IMR-90 (cell line): Measurements from ENCODE around the gene CTNNBIP1. TPM values are rescaled to one million over a fixed set of nuclear protein-coding genes. Genes with fewer than 3 reads are reported as not detected.

Source experiments
- ATAC-seq: fragments of 200-7000 bp; cut with Tn5 transposase; 2 replicates; pipeline ENCODE4 v1.9.1; 2020; ENCODE audit warnings: low read depth, mild to moderate bottlenecking, moderate library complexity
- BruUV-seq: library from RNA; stranded (reverse); fragments of 400-500 nt; replicated peaks from 2 replicates; lab custom pipeline; 2021; lab: Mats Ljungman, UMichigan
- CTCF ChIA-PET: fragments of 300-600 bp; formaldehyde crosslinking; extraction: SDS; loops from one replicate; lab custom pipeline; 2021; ENCODE audit warnings: antibody characterized with exemption; lab: Yijun Ruan, JAX
- POLR2A ChIA-PET: fragments of 300-600 bp; sonication (Branson Sonifier 250); formaldehyde crosslinking; loops from one replicate; lab custom pipeline; 2022; ENCODE audit warnings: antibody characterized with exemption; ENCODE audit not compliant: unreplicated experiment; lab: Charles Lee
- DNase-seq: peaks from one replicate; pipeline ENCODE4 v3.0.0; 2013
- H2AFZ ChIP-seq: replicated peaks from 2 replicates; pipeline ENCODE3; 2013; ENCODE audit warnings: low read length, mild to moderate bottlenecking; ENCODE audit not compliant: poor library complexity
- H2AK5ac ChIP-seq: 2 replicates; pipeline ENCODE4 v1.6.1; 2013; ENCODE audit warnings: low read depth, low read length, inconsistent platforms
- H2AK9ac ChIP-seq: replicated peaks from 2 replicates; pipeline ENCODE3; 2013; ENCODE audit warnings: mild to moderate bottlenecking, low read depth, low read length, moderate library complexity; ENCODE audit not compliant: poor library complexity
- H2BK120ac ChIP-seq: 2 replicates; pipeline ENCODE4 v1.6.1; 2013; ENCODE audit warnings: low read depth, low read length, inconsistent platforms
- H2BK15ac ChIP-seq: 3 replicates; pipeline ENCODE4 v1.6.1; 2013; ENCODE audit warnings: low read depth, low read length, inconsistent platforms
- H2BK20ac ChIP-seq: 2 replicates; pipeline ENCODE4 v1.6.1; 2013; ENCODE audit warnings: low read depth, mild to moderate bottlenecking, inconsistent platforms, low read length, moderate library complexity
- H2BK5ac ChIP-seq: 2 replicates; pipeline ENCODE4 v1.6.1; 2013; ENCODE audit warnings: mild to moderate bottlenecking, low read depth, low read length, inconsistent platforms; ENCODE audit not compliant: poor library complexity, severe bottlenecking
- H3K14ac ChIP-seq: replicated peaks from 2 replicates; pipeline ENCODE4 v1.6.1; 2013; ENCODE audit warnings: low read depth, low read length, inconsistent platforms
- H3K18ac ChIP-seq: 2 replicates; pipeline ENCODE4 v1.6.1; 2013; ENCODE audit warnings: low read depth, low read length, control low read depth
- H3K23ac ChIP-seq: 2 replicates; pipeline ENCODE4 v1.6.1; 2013; ENCODE audit warnings: low read depth, low read length, inconsistent platforms
- H3K27ac ChIP-seq: 2 replicates; pipeline ENCODE4 v1.5.1; 2013; ENCODE audit warnings: mild to moderate bottlenecking, control low read depth, low read length; ENCODE audit not compliant: insufficient read depth
- H3K27me3 ChIP-seq: 2 replicates; pipeline ENCODE4 v1.6.1; 2013; ENCODE audit warnings: low read length; ENCODE audit not compliant: control insufficient read depth, insufficient read depth
- H3K36me3 ChIP-seq: 2 replicates; pipeline ENCODE4 v1.6.1; 2013; ENCODE audit warnings: low read length, mixed read lengths; ENCODE audit not compliant: control insufficient read depth, insufficient read depth
- H3K4ac ChIP-seq: 2 replicates; pipeline ENCODE4 v1.6.1; 2013; ENCODE audit warnings: low read depth, low read length, inconsistent platforms
- H3K4me1 ChIP-seq: 2 replicates; pipeline ENCODE4 v1.6.1; 2013; ENCODE audit warnings: low read length, mixed read lengths; ENCODE audit not compliant: control insufficient read depth, insufficient read depth
- H3K4me2 ChIP-seq: 2 replicates; pipeline ENCODE4 v1.6.1; 2013; ENCODE audit warnings: low read depth, mild to moderate bottlenecking, control low read depth, low read length, moderate library complexity
- H3K4me3 ChIP-seq: 2 replicates; pipeline ENCODE4 v1.5.1; 2013; ENCODE audit warnings: low read depth, mild to moderate bottlenecking, control low read depth, low read length, moderate library complexity; ENCODE audit not compliant: insufficient read depth
- H3K56ac ChIP-seq: 2 replicates; pipeline ENCODE4 v1.6.1; 2013; ENCODE audit warnings: low read length, inconsistent platforms; ENCODE audit not compliant: insufficient read depth; ENCODE audit errors: extremely low read depth
- H3K79me1 ChIP-seq, 2 experiments: 2 replicates each; pipeline ENCODE4 v1.6.1; 2013; ENCODE audit warnings: low read length in 2 of 2, inconsistent platforms in 1 of 2, low read depth in 1 of 2
- H3K9ac ChIP-seq: 2 replicates; pipeline ENCODE4 v1.6.1; 2013; ENCODE audit warnings: low read depth, low read length, control low read depth
- H3K9me1 ChIP-seq: 2 replicates; pipeline ENCODE4 v1.6.1; 2013; ENCODE audit warnings: low read length, inconsistent platforms; ENCODE audit not compliant: insufficient read depth
- H3K9me3 ChIP-seq: 2 replicates; pipeline ENCODE4 v1.6.1; 2013; ENCODE audit warnings: low read length; ENCODE audit not compliant: control insufficient read depth, insufficient read depth
- H4K20me1 ChIP-seq: 2 replicates; pipeline ENCODE4 v1.6.1; 2013; ENCODE audit warnings: low read length, inconsistent platforms; ENCODE audit not compliant: insufficient read depth
- H4K5ac ChIP-seq: 2 replicates; pipeline ENCODE4 v1.6.1; 2013; ENCODE audit warnings: mild to moderate bottlenecking, low read depth, low read length, control low read depth
- H4K8ac ChIP-seq, 2 experiments: 2 replicates each; pipeline ENCODE4 v1.6.1; 2013; ENCODE audit warnings: low read depth in 2 of 2, low read length in 2 of 2, control low read depth in 1 of 2, inconsistent platforms in 1 of 2
- H4K91ac ChIP-seq: 2 replicates; pipeline ENCODE4 v1.6.1; 2013; ENCODE audit warnings: low read depth, low read length, inconsistent platforms; ENCODE audit not compliant: insufficient read depth
- CEBPB ChIP-seq: IDR thresholded peaks from 2 replicates; pipeline ENCODE4 v1.6.1; 2012; ENCODE audit warnings: low read depth, low read length, improper control_type of control experiment
- CHD1 ChIP-seq: IDR thresholded peaks from 2 replicates; pipeline ENCODE4 v1.6.1; 2012; ENCODE audit warnings: low read depth, low read length, improper control_type of control experiment
- FOS ChIP-seq: fragments of 150-350 bp; IDR thresholded peaks from 2 replicates; pipeline ENCODE4 v1.6.1; 2016; ENCODE audit warnings: low read depth, low read length
- MAFK ChIP-seq: IDR thresholded peaks from 2 replicates; pipeline ENCODE4 v1.6.1; 2012; ENCODE audit warnings: low read depth, low read length, improper control_type of control experiment
- RAD21 ChIP-seq: IDR thresholded peaks from 2 replicates; pipeline ENCODE4 v1.6.1; 2012; ENCODE audit warnings: low read length, improper control_type of control experiment
- RFX5 ChIP-seq: IDR thresholded peaks from 2 replicates; pipeline ENCODE4 v1.8.0; 2012; ENCODE audit warnings: low read depth, mild to moderate bottlenecking, low read length, moderate library complexity
- SMC3 ChIP-seq: fragments of 150-350 bp; IDR thresholded peaks from 2 replicates; pipeline ENCODE4 v1.6.1; 2016; ENCODE audit warnings: low read depth, mild to moderate bottlenecking, antibody characterized with exemption, low read length, moderate library complexity
- WGBS, 2 experiments: methylation state at CpG; one replicate each; pipeline versions ENCODE4 v1.1.5 to v1.1.7; 2013; ENCODE audit warnings: missing lambda C conversion rate in 2 of 2; ENCODE audit not compliant: insufficient read length in 1 of 2; ENCODE audit errors: extremely low coverage in 2 of 2; 5-methylcytosine and 5-hydroxymethylcytosine counted together
- dilution Hi-C: fragments of 300-500 bp; cut with HindIII; formaldehyde crosslinking; loops from one replicate; pipeline ENCODE4 v1.14.3; 2018; ENCODE audit warnings: low sequenced_read_pairs; ENCODE audit not compliant: unreplicated experiment
- in situ Hi-C: fragments of 300-500 bp; cut with MboI; formaldehyde crosslinking; loops from 3 replicates; pipeline ENCODE4 v1.14.3; 2019; ENCODE audit warnings: low sequenced_read_pairs, inconsistent platforms, mixed read lengths
- intact Hi-C: fragments of 100-400 bp; cut with micrococcal nuclease; formaldehyde crosslinking; loops from 2 replicates; pipeline ENCODE4 v1.10.0; 2022
- polyA plus RNA-seq, 3 experiments: library from polyadenylated mRNA; depleted of rRNA; stranded (reverse); fragments of >200 nt; gene quantifications; 2 replicates each; pipeline ENCODE4 v1.2.3, GENCODE V29; 2012; ENCODE audit warnings: low replicate concordance in 1 of 3
- total RNA-seq: library from RNA; depleted of rRNA; stranded (reverse); fragments of >200 nt; gene quantifications from 2 replicates; pipeline ENCODE4 v1.2.3, GENCODE V29; 2012
- TF ChIP-seq, protein P1 (sequence below): fragments of 150-350 bp; IDR thresholded peaks from 2 replicates; pipeline ENCODE4 v1.6.1; 2017; ENCODE audit warnings: mild to moderate bottlenecking, antibody characterized with exemption, low read length, low read depth
- TF ChIP-seq, protein P2 (sequence below): fragments of 150-350 bp; IDR thresholded peaks from 2 replicates; pipeline ENCODE4 v1.6.1; 2016; ENCODE audit warnings: low read depth, mild to moderate bottlenecking, low read length, moderate library complexity, borderline replicate concordance

The CTNNBIP1 gene
- total and polyA plus RNA-seq, 2 of the 4 experiments (the other 2 are of a cell fraction) = 24.7 to 28.5 TPM

DNA sequence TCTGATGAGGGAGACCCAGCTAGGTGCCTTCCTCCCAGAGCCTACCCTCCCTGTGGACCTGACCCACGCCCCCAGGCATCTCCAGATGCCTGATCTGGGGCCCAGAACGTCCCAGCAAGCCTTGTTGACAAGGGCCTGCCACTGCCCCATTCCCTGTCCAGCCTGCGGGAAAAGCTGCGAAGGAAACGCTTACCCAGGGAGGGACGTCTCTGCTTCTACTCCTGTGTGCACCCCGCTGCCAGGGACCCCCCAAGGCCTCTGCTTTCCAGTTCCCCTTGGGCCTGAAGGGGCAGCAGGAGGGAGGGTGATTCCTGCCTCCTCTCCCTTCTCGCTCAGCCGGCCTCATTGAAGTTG, 74.7 kb downstream of the CTNNBIP1 start:
- Histone ChIP-seq H2AK9ac (peak overlapping the region; percentile 76), H3K4me3 (no peak overlapping the region), H4K20me1 (no peaks in the 10 kb centered on the region), H3K36me3 (no peaks in the 10 kb centered on the region), H3K14ac (peak overlapping the region; percentile 41; the same call in 1 of the 2 replicates), H3K4me2 (no peak overlapping the region; the same call in 1 of the 2 replicates), H3K27ac (no peak overlapping the region), H3K9ac (no peak overlapping the region), H3K4me1 (peaks cover 5% of the 10 kb centered on the region; the same call in 1 of the 2 replicates), H3K9me1 (no peaks in the 10 kb centered on the region), H4K8ac (peak overlapping the region in 1 of 2 experiments; percentile 61; a peak in 3 of 4 replicates), H3K27me3 (peaks cover 4% of the 10 kb centered on the region; the same call in 1 of the 2 replicates), H3K4ac (peak overlapping the region; percentile 27; the same call in 1 of the 2 replicates), H3K56ac (no peak overlapping the region), H2BK5ac (no peak overlapping the region), H2AK5ac (no peak overlapping the region), H3K23ac (no peak overlapping the region), H4K91ac (no peak overlapping the region), H2BK120ac (no peak overlapping the region), H3K18ac (no peak overlapping the region), H3K79me1 (no peaks in the 10 kb centered on the region), H2BK15ac (no peak overlapping the region), H4K5ac (no peak overlapping the region), H2BK20ac (no peak overlapping the region), H3K9me3 (no peaks in the 10 kb centered on the region), H2AFZ (peak overlapping the region; percentile 91)
- DNase-seq = no peak
- no TSS peak for BruUV-seq
- ChIA-PET CTCF (interaction anchor here (0.5 kb wide), 1 partner anchor 56 kb away, joined by 3 read pairs; no protein-coding TSS in a partner anchor), POLR2A (no interaction called here)
- TF ChIP-seq SMC3 = no peak
- no peak for TF ChIP-seq CEBPB
- TF ChIP-seq CHD1 = no peak
- TF ChIP-seq RFX5 = no peak
- TF ChIP-seq, protein P1, sequence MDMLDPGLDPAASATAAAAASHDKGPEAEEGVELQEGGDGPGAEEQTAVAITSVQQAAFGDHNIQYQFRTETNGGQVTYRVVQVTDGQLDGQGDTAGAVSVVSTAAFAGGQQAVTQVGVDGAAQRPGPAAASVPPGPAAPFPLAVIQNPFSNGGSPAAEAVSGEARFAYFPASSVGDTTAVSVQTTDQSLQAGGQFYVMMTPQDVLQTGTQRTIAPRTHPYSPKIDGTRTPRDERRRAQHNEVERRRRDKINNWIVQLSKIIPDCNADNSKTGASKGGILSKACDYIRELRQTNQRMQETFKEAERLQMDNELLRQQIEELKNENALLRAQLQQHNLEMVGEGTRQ = no peak
- no peak for TF ChIP-seq RAD21
- TF ChIP-seq, protein P2, sequence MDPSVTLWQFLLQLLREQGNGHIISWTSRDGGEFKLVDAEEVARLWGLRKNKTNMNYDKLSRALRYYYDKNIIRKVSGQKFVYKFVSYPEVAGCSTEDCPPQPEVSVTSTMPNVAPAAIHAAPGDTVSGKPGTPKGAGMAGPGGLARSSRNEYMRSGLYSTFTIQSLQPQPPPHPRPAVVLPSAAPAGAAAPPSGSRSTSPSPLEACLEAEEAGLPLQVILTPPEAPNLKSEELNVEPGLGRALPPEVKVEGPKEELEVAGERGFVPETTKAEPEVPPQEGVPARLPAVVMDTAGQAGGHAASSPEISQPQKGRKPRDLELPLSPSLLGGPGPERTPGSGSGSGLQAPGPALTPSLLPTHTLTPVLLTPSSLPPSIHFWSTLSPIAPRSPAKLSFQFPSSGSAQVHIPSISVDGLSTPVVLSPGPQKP = no peak
- TF ChIP-seq MAFK = no peak
- TF ChIP-seq FOS = no peak
- intact Hi-C loops (no loop called here), dilution Hi-C loops (no loop called here), in situ Hi-C loops (no loop called here)
- peak; percentile 21; the same call in 1 of the 2 replicates for ATAC-seq
- WGBS, 2 experiments = 36% methylated on average over 4 of the region's 9 CpGs; no CpG with 5 or more reads in 1 of the 2 experiments
